Bone marrow (tissue), 2 donors: ENCODE measurements around the gene MB.

Experiments
- DNase-seq, 2 donors: peaks; one replicate each; lab custom pipeline; 2025; lab: John Stamatoyannopoulos, UW

Gene MB

GRCh38 chr22:35572556-35572955 lies 44.6 kb downstream of the MB start:
- DNase-seq, result no peak

- no peak for DNase-seq
Measured at GRCh38 chr22:35570686-35571194, 46.4 kb downstream of the MB start.

- no peak for DNase-seq
Measured at GRCh38 chr22:35569916-35570315, 47.2 kb downstream of the MB start.

GRCh38 chr22:35568751-35569739 lies 48.1 kb downstream of the MB start:
- no peak for DNase-seq

GRCh38 chr22:35567351-35568141 lies 49.6 kb downstream of the MB start:
- DNase-seq, result no peak

- no peak for DNase-seq
Measured at GRCh38 chr22:35564975-35565867, 51.9 kb downstream of the MB start.

- DNase-seq, result no peak
Measured at GRCh38 chr22:35563211-35563610, 53.9 kb downstream of the MB start.

GRCh38 chr22:35561796-35562526 lies 55.2 kb downstream of the MB start:
- no peak for DNase-seq

- no peak for DNase-seq
Measured at GRCh38 chr22:35560824-35561223, 56.3 kb downstream of the MB start.

- no peak for DNase-seq
Measured at GRCh38 chr22:35560366-35560765, 56.8 kb downstream of the MB start.

- DNase-seq, result no peak
Measured at GRCh38 chr22:35559354-35560005, 57.6 kb downstream of the MB start.

- DNase-seq, result no peak
Measured at GRCh38 chr22:35558719-35559118, 58.4 kb downstream of the MB start.

GRCh38 chr22:35558031-35558430 lies 59.1 kb downstream of the MB start:
- DNase-seq, result no peak
